NOMO-1 treated with DMSO at 0.1 percent for 48 hours (cell line): ENCODE results near the gene GNB1.
"Not testable (repeated sequence)": the region's sequence is repeated elsewhere in the genome, so short reads cannot be mapped to it uniquely, and the experiment has no call there.

Source experiments
- DNase-seq: peaks from one replicate; lab custom pipeline; 2025; ENCODE audit not compliant: unreplicated experiment; lab: John Stamatoyannopoulos, UW

The GNB1 gene

GRCh38 chr1:1890506-1891348 lies at the start of gene GNB1:
TSS of gene GNB1 (minus strand) at chr1:1891087. CDS start at chr1:1825453, 65,634 bp downstream.
- DNase-seq, result peak; percentile 60

- no peak for DNase-seq
These were observed 49.2 kb upstream of the GNB1 start for GRCh38 chr1:1940123-1940425.

DNA sequence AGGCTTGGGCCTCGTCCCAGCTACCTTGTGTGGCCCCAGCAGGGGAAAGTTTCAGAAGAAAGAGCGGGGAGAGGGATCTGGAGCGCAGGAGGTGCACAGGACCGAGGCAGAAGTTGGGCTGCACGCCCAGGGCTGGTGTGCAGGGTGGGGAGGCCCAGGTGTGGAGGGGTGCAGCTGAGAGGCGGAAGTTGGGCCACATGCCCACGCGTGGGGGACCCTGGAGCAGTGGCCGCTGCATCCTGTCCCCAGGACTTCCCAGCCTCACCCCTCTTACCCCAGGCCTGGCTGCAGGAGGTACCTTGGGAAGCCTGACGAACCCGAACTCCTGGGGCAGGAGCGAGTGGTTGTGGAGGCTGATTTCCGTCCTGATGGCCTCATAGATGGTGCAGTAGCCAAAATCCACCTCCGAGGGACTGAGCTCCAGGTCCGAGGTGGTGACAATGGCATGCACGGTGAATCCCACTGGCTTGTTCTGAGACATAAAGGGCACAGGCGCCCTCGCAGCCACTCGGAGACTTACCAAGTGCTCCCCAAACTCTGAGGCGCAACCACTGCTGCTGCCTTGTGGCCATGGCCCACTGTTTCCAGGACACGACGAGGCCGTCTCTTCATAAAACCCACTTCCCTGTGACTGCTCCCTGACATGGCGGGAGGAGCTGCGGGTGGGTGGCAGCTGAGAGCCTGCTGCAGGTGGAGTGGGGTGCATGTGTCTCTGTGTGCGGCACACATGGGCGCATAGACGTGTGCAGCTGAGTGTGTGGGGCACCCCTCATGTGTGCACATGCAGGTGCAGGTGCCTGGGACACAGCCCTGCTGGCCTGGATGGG lies 48.6 kb upstream of the GNB1 start:
- DNase-seq, result no peak

DNA sequence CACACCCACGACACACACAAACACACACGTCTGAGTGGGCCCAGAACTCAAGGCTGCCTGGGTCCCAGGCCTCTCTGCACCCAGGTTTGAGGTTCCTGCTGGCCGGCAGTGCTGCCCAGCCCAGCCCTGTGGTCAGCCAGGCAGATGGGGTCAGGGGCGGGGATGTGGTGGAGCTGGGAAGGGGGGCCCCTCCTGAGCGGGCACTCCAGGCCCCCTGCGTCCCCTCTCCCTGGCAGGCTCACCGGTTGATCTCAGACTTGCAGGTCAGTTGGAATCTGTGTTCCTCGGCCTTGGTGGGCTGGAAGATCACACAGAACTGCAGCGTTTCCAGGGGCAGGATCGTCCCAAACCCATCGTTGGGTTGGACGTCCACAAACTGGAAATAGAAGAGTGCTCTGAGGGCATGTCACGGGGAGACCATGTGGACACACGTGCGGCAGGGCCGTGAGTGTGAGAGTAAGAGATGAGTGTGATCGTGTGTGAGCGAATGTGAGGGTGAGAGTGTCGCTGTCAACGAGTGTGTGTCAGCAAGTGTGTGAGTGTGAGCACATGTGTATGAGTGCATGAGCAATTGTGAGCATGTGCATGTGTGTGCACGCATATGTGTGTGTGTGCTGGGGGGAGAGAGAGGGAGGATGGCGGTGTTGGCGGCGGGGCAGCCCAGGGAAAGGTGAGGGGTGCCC lies 47.9 kb upstream of the GNB1 start:
- no peak for DNase-seq

GRCh38 chr1:1938276-1938573 lies 47.3 kb upstream of the GNB1 start:
- DNase-seq, result no peak

DNA sequence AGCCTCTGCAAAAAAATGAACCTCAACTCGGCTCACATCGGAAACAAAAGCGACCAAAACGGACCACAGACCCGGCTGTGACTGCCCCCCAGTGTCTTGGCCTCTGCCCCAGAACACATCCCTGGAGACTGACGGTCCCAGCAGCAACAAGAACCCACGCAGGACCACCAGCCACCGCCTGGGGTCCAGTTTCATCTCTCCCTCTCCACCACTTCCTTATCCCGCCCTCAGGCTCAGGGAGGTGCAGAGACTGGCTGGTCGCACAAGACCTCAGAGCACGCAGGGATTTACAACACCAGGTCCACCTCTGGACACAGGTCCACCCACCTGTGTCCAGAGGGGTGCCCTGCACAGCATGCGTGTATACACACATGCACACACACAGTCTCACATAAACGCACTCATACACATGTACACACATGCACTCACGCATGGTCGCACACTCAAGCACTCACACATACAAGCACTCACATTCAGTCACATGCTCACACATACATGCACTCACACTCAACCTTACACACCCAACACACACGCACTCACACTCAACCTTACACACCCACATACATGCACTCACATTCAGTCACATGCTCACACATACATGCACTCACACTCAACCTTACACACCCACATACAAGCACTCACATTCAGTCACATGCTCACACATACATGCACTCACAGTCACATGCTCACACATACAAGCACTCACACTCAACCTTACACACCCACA lies 46.8 kb upstream of the GNB1 start:
- DNase-seq, result no peak

GRCh38 chr1:1937061-1937460 lies 46.2 kb upstream of the GNB1 start:
- no peak for DNase-seq

GRCh38 chr1:1934848-1935247 lies 44.0 kb upstream of the GNB1 start:
- not testable (repeated sequence) for DNase-seq

DNA sequence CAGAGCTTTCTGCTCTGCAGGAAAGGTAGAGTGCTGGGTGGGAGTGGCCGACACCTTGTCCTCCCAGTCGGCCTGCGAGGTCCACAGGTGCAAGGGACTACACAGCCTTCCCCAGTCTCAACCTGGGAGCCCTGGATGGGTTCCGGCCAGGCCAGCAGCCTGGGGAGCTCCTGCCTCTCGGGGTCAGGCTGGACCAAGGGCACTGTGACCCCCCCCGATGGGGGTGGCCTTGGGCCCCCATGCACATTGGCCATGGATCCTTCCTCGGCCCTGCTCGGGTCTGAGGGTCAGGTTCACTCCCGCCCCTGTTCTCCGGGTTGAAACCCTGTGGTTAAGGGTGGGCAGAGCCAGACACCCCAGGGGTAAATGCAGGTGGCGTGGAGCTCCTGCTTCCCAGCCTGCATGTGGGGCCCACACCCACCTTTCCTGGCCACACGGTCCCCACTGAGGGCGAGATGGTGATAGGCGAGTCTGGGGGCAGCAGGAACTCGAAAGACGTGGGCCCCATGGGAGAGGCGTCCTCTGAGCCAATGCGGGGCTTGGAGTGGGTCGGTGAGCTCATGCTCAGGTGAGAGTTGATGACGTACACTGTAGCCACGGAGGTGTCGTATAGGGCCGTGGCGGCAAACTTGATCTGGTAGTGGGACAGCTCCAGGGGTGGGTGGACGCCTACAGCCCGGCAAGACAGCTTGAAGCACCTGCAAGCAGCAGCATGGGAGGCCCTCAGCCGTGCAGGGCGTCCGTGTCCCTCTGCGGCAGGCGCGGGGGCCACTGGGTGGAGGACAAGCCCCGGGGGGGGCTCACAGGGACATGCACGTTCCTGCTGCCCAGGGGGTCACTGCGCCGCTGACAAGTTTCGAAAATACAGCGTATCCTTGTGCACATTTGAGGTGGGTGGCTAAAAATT lies 39.0 kb upstream of the GNB1 start:
- no peak for DNase-seq

GRCh38 chr1:1929102-1929638 lies 38.3 kb upstream of the GNB1 start:
- no peak for DNase-seq

GRCh38 chr1:1928231-1929101 lies 37.6 kb upstream of the GNB1 start:
- no peak for DNase-seq

- no peak for DNase-seq
These were observed 36.9 kb upstream of the GNB1 start for GRCh38 chr1:1927751-1928150.

- DNase-seq, result no peak
These were observed 36.2 kb upstream of the GNB1 start for GRCh38 chr1:1926886-1927660.

DNA sequence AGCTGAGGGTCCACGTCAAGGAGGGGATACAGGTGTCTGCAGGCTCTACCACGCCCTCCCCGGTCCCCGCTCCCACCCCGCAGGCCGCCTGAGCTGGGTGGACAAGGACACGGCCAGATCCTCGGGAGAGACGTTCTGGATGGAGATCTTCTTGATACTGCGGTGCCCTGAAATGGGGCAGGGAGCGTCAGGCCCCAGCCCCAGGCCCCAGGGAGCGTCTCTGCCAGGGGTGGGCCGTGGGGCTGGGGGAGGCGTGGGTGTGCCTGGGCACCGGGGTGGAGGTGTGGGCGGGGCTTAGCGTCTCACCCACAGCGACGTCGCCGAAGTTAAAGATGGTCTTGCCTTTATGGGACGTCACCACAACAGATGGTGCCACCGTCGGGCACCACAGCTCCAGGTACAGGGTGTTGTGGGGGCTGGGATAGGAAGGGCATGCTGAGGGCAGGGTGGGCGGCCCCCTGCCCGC lies 35.5 kb upstream of the GNB1 start:
- DNase-seq, result no peak

- no peak for DNase-seq
These were observed 34.8 kb upstream of the GNB1 start for GRCh38 chr1:1925437-1926345.

DNA sequence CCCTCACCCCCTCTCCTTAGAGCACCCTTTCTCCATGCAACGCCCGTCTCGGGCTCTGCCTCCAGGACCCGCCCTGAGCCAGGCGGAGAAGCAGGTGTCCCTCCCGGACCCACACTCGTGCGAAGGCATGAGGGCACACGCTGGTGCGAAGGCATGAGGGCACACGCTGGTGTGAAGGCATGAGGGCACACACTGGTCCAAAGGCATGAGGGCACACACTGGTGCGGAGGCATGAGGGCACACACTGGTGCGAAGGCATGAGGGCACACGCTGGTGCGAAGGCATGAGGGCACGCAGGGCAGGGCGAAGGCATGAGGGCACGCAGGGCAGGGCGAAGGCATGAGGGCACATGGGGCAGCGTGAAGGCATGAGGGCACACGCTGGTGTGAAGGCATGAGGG lies 34.0 kb upstream of the GNB1 start:
- DNase-seq, result no peak

- no peak for DNase-seq
These were observed 33.5 kb upstream of the GNB1 start for GRCh38 chr1:1924386-1924785.
